Fibroblast of lung (primary cell): Measurements from ENCODE around the gene PDCD1LG2. TPM values are rescaled to one million over a fixed set of nuclear protein-coding genes. Genes with fewer than 3 reads are reported as not detected.

ENCODE experiments used
- DNase-seq, 2 donors: peaks; one replicate each; pipeline versions ENCODE4 v3.0.0 to v3.0.0-alpha.2; 2010; ENCODE audit warnings: low read depth in 2 of 2
- H2AFZ ChIP-seq: 2 replicates; pipeline ENCODE4 v1.5.1; 2012; ENCODE audit warnings: low read length, control low read depth, inconsistent platforms
- H3K27ac ChIP-seq: 2 replicates; pipeline ENCODE4 v1.5.1; 2011; ENCODE audit warnings: low read length, control low read depth; ENCODE audit not compliant: insufficient read depth
- H3K27me3 ChIP-seq: 2 replicates; pipeline ENCODE4 v1.5.1; 2011; ENCODE audit warnings: mild to moderate bottlenecking, low read length; ENCODE audit not compliant: control insufficient read depth, insufficient read depth
- H3K36me3 ChIP-seq: 2 replicates; pipeline ENCODE4 v1.5.1; 2011; ENCODE audit warnings: low read length; ENCODE audit not compliant: control insufficient read depth, insufficient read depth
- H3K4me1 ChIP-seq: 2 replicates; pipeline ENCODE4 v1.5.1; 2011; ENCODE audit warnings: low read length; ENCODE audit not compliant: control insufficient read depth, insufficient read depth; ENCODE audit errors: extremely low read depth
- H3K4me2 ChIP-seq: 2 replicates; pipeline ENCODE4 v1.5.1; 2011; ENCODE audit warnings: low read length, control low read depth; ENCODE audit not compliant: insufficient read depth; ENCODE audit errors: extremely low read depth
- H3K4me3 ChIP-seq, 4 experiments: fragments of 200-600 bp in 1 of 4; sonication (generic) in 1 of 4; replicated peaks in 1 of 4; 2 replicates each; pipeline ENCODE4 v1.5.1; 2011 to 2016; ENCODE audit warnings: low read length in 4 of 4, low read depth in 3 of 4, mild to moderate bottlenecking in 3 of 4, control low read depth in 2 of 4, inconsistent platforms in 1 of 4, mixed read lengths in 1 of 4; ENCODE audit not compliant: insufficient read depth in 1 of 4; ENCODE audit errors: control extremely low read depth in 1 of 4
- H3K79me2 ChIP-seq: 2 replicates; pipeline ENCODE4 v1.5.1; 2012; ENCODE audit warnings: mild to moderate bottlenecking, low read length, inconsistent platforms; ENCODE audit not compliant: control insufficient read depth, insufficient read depth
- H3K9ac ChIP-seq: 2 replicates; pipeline ENCODE4 v1.5.1; 2011; ENCODE audit warnings: mild to moderate bottlenecking, low read length, control low read depth; ENCODE audit not compliant: insufficient read depth
- H3K9me3 ChIP-seq: 2 replicates; pipeline ENCODE4 v1.5.1; 2012; ENCODE audit warnings: low read depth, low read length; ENCODE audit not compliant: control insufficient read depth, insufficient read depth
- H4K20me1 ChIP-seq: 2 replicates; pipeline ENCODE4 v1.5.1; 2011; ENCODE audit warnings: low read length; ENCODE audit not compliant: control insufficient read depth, insufficient read depth; ENCODE audit errors: extremely low read depth
- EZH2 ChIP-seq: IDR thresholded peaks from 2 replicates; pipeline ENCODE4 v1.5.1; 2012; ENCODE audit warnings: low read length, control low read depth, mild to moderate bottlenecking; ENCODE audit errors: missing control alignments
- polyA plus RNA-seq, 2 donors: library from polyadenylated mRNA; depleted of rRNA in 1 of 2; stranded (reverse) in 1 of 2; unstranded in 1 of 2; fragments of >200 nt; gene quantifications; 2 replicates each; pipeline ENCODE4 v1.2.1, GENCODE V29; 2011 to 2012; ENCODE audit warnings: missing spikeins in 1 of 2
- total RNA-seq: library from RNA; depleted of rRNA; stranded (reverse); fragments of >200 nt; gene quantifications from 2 replicates; pipeline ENCODE4 v1.2.1, GENCODE V29; 2014
- TF ChIP-seq, protein P1 (sequence below), 2 donors: IDR thresholded peaks in 1 of 2; conservative IDR thresholded peaks in 1 of 2; 1 replicate in 1 of 2; 2 replicates in 1 of 2; pipeline ENCODE4 v1.5.1; 2011 to 2012; ENCODE audit warnings: low read length in 2 of 2, control low read depth in 1 of 2, inconsistent platforms in 1 of 2, low read depth in 1 of 2, mild to moderate bottlenecking in 1 of 2

PDCD1LG2 gene
- total and polyA plus RNA-seq, 2 donors (not counting 1 experiment from before 2014, with no cell fraction given) = 6.9 to 16.9 TPM

DNA sequence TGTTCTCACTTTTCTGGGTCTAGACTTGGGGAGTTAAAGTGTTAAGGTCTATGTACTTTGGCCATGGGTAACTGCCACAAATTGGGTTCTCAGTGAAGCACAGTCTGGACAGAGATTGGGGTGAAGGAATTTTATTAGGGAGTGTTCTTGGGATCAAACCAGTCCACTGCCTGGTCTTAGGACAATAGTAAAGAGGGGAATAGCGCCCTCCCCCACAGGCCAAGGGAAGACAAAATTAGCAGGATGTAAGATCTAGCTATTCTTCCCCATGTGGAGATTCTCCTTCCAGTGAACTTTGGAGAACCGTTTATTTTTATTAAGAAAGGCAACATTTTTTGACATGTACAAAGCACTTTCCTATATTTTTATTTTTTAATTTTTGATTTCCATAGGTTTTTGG, 100.2 kb downstream of the PDCD1LG2 start:
- no peaks in the 10 kb centered on the region for H3K9me3 ChIP-seq
- H3K27me3 ChIP-seq = no peaks in the 10 kb centered on the region
- no peaks in the 10 kb centered on the region for H4K20me1 ChIP-seq
- no peaks in the 10 kb centered on the region for H3K79me2 ChIP-seq
- H3K4me2 ChIP-seq = no peak overlapping the region
- no peaks in the 10 kb centered on the region for H3K36me3 ChIP-seq
- no peak overlapping the region for H3K27ac ChIP-seq
- no peak overlapping the region for H2AFZ ChIP-seq
- TF ChIP-seq, protein P1, sequence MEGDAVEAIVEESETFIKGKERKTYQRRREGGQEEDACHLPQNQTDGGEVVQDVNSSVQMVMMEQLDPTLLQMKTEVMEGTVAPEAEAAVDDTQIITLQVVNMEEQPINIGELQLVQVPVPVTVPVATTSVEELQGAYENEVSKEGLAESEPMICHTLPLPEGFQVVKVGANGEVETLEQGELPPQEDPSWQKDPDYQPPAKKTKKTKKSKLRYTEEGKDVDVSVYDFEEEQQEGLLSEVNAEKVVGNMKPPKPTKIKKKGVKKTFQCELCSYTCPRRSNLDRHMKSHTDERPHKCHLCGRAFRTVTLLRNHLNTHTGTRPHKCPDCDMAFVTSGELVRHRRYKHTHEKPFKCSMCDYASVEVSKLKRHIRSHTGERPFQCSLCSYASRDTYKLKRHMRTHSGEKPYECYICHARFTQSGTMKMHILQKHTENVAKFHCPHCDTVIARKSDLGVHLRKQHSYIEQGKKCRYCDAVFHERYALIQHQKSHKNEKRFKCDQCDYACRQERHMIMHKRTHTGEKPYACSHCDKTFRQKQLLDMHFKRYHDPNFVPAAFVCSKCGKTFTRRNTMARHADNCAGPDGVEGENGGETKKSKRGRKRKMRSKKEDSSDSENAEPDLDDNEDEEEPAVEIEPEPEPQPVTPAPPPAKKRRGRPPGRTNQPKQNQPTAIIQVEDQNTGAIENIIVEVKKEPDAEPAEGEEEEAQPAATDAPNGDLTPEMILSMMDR (conservative IDR thresholded peaks at IDR 0.05 in 1 of 2, IDR thresholded peaks at IDR 0.05 in 1 of 2; ENCODE audit: low read depth in 1 of 2, low read length in 2 of 2) = no peak
- no peak for TF ChIP-seq EZH2
- no peaks in the 10 kb centered on the region for H3K4me1 ChIP-seq
- DNase-seq = no peak
- H3K9ac ChIP-seq = no peak overlapping the region
- no peak overlapping the region for H3K4me3 ChIP-seq

DNA sequence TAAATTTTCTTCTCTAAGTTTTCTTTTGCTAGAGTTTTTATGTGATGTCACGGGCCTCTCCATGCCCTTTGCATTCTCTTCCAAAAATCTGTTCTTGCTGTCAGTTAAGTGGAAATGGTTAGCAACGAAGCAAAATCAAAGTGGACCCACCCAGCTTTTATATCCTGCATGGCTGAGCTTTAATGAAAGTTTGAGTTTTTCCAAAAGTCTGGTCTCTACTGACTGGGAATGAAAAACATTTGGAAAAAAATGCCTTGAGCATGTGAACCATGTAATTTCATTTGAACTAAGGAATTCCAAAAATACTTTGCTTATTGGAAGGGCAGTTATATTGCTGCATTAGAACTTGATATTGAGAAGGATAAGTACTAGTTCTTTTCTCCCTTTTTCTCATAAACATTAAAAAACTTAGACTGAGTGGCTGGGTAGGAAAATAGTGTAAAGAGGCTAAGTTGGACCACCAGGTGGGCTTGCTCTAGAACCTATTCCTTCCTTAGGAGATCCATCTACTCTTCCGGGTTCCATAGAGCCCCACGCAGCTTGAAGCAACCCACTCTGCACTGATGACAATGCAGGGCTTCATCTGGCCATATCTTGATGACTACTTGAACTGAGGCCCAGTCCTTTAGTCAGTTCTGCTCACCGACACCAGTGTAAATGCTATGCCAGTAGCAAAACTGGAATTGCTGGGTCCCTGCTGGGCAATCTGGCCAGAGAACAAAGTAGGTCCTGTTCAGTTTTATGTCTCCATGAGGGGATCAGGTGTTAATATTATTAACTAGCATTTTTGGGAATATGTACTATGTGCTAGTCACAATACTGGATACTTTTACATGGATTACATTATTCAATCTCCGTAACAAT, 101.2 kb downstream of the PDCD1LG2 start:
- Histone ChIP-seq H3K27ac (no peak overlapping the region), H3K9ac (no peak overlapping the region), H3K27me3 (no peaks in the 10 kb centered on the region), H4K20me1 (no peaks in the 10 kb centered on the region), H3K4me2 (no peak overlapping the region), H3K4me1 (no peaks in the 10 kb centered on the region), H3K9me3 (no peaks in the 10 kb centered on the region), H3K4me3 (no peak overlapping the region), H3K79me2 (no peaks in the 10 kb centered on the region), H3K36me3 (no peaks in the 10 kb centered on the region), H2AFZ (no peak overlapping the region)
- TF ChIP-seq, protein P1 (conservative IDR thresholded peaks at IDR 0.05 in 1 of 2, IDR thresholded peaks at IDR 0.05 in 1 of 2; ENCODE audit: low read depth in 1 of 2, low read length in 2 of 2) = no peak
- TF ChIP-seq EZH2 = no peak
- peak in 1 of 2 donors; percentile 40 for DNase-seq

DNA sequence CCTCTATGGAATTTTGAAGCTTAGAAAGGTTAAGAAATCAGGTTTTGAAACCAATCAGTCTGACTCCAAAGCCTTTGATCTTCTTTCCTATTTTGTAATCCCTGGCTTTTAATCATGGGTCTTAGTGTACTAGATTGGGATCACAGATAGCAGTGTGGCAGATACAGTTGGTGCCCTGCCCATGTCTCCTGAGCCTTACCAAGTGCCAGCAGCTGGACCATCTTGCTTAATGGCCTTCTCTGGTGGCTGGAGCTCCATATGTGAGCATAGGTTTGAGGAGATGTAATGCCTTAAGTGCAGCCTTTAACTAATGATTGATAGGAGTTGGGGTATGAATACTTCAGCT, 101.8 kb downstream of the PDCD1LG2 start:
- Histone ChIP-seq H3K79me2 (no peaks in the 10 kb centered on the region), H3K4me2 (no peak overlapping the region), H3K27ac (no peak overlapping the region), H3K9me3 (no peaks in the 10 kb centered on the region), H3K4me3 (no peak overlapping the region), H3K27me3 (no peaks in the 10 kb centered on the region), H2AFZ (no peak overlapping the region), H4K20me1 (no peaks in the 10 kb centered on the region), H3K9ac (no peak overlapping the region), H3K4me1 (no peaks in the 10 kb centered on the region), H3K36me3 (no peaks in the 10 kb centered on the region)
- no peak for DNase-seq
- no peak for TF ChIP-seq EZH2
- TF ChIP-seq, protein P1 (conservative IDR thresholded peaks at IDR 0.05 in 1 of 2, IDR thresholded peaks at IDR 0.05 in 1 of 2; ENCODE audit: low read depth in 1 of 2, low read length in 2 of 2) = no peak
